HL-60 (cell line): ENCODE results near the gene BARX1.
"Not testable (repeated sequence)": the region's sequence is repeated elsewhere in the genome, so short reads cannot be mapped to it uniquely, and the experiment has no call there.

Source experiments
- DNase-seq, 2 experiments: peaks; one replicate each; pipeline ENCODE4 v3.0.0-alpha.2; 2010 to 2020; ENCODE audit warnings: low read depth in 1 of 2, low spot score in 1 of 2
- H3K27ac ChIP-seq: fragments of 250-450 bp; sonication (Bioruptor Pico); replicated peaks from 2 replicates; pipeline ENCODE4 v1.5.1; 2020; ENCODE audit warnings: mild to moderate bottlenecking, moderate library complexity
- H3K27me3 ChIP-seq: fragments of 250-450 bp; sonication (Bioruptor Pico); 2 replicates; pipeline ENCODE4 v1.5.1; 2021; ENCODE audit warnings: mild to moderate bottlenecking, moderate library complexity; ENCODE audit not compliant: insufficient read depth, poor library complexity, severe bottlenecking
- H3K4me3 ChIP-seq: replicated peaks from 2 replicates; pipeline ENCODE4 v1.5.1; 2011; ENCODE audit warnings: mild to moderate bottlenecking, control low read depth, low read length; ENCODE audit not compliant: insufficient read depth
- CTCF ChIP-seq: IDR thresholded peaks from one replicate; pipeline ENCODE4 v1.5.1; 2011; ENCODE audit warnings: low read length, control low read depth, inconsistent platforms; ENCODE audit not compliant: insufficient read depth
- GABPA ChIP-seq: IDR thresholded peaks from 2 replicates; pipeline ENCODE4 v1.6.1; 2012; ENCODE audit warnings: low read depth
- POLR2AphosphoS5 ChIP-seq: IDR thresholded peaks from 2 replicates; pipeline ENCODE4 v1.6.1; 2012; ENCODE audit warnings: low read depth
- SPI1 ChIP-seq: IDR thresholded peaks from 2 replicates; pipeline ENCODE4 v1.6.1; 2012; ENCODE audit warnings: low read depth, mild to moderate bottlenecking, borderline replicate concordance
- TF ChIP-seq, protein P1 (sequence below): IDR thresholded peaks from 2 replicates; pipeline ENCODE4 v1.6.1; 2012; ENCODE audit warnings: low read depth; ENCODE audit not compliant: insufficient replicate concordance

The BARX1 gene

GRCh38 chr9:93974151-93974550, 19.0 kb upstream of the BARX1 start:
- no peak for DNase-seq
- Histone ChIP-seq H3K27ac (no peak overlapping the region), H3K27me3 (no peaks in the 10 kb centered on the region), H3K4me3 (no peak overlapping the region)
- TF ChIP-seq POLR2AphosphoS5 (no peak), GABPA (no peak), CTCF (no peak), SPI1 (no peak)
- TF ChIP-seq, protein P1, sequence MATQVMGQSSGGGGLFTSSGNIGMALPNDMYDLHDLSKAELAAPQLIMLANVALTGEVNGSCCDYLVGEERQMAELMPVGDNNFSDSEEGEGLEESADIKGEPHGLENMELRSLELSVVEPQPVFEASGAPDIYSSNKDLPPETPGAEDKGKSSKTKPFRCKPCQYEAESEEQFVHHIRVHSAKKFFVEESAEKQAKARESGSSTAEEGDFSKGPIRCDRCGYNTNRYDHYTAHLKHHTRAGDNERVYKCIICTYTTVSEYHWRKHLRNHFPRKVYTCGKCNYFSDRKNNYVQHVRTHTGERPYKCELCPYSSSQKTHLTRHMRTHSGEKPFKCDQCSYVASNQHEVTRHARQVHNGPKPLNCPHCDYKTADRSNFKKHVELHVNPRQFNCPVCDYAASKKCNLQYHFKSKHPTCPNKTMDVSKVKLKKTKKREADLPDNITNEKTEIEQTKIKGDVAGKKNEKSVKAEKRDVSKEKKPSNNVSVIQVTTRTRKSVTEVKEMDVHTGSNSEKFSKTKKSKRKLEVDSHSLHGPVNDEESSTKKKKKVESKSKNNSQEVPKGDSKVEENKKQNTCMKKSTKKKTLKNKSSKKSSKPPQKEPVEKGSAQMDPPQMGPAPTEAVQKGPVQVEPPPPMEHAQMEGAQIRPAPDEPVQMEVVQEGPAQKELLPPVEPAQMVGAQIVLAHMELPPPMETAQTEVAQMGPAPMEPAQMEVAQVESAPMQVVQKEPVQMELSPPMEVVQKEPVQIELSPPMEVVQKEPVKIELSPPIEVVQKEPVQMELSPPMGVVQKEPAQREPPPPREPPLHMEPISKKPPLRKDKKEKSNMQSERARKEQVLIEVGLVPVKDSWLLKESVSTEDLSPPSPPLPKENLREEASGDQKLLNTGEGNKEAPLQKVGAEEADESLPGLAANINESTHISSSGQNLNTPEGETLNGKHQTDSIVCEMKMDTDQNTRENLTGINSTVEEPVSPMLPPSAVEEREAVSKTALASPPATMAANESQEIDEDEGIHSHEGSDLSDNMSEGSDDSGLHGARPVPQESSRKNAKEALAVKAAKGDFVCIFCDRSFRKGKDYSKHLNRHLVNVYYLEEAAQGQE, result no peak

- H3K4me3 ChIP-seq, DNase-seq, H3K27me3 ChIP-seq, H3K27ac ChIP-seq: not testable (repeated sequence)
Measured at GRCh38 chr9:93972655-93973054, 17.5 kb upstream of the BARX1 start.

GRCh38 chr9:93969328-93969661, 14.1 kb upstream of the BARX1 start:
- TF ChIP-seq GABPA (no peak), CTCF (no peak), POLR2AphosphoS5 (no peak), SPI1 (no peak)
- TF ChIP-seq, protein P1, result no peak
- no peak overlapping the region for H3K27ac ChIP-seq
- H3K4me3 ChIP-seq, result no peak overlapping the region
- H3K27me3 ChIP-seq, result no peaks in the 10 kb centered on the region
- no peak for DNase-seq

DNA sequence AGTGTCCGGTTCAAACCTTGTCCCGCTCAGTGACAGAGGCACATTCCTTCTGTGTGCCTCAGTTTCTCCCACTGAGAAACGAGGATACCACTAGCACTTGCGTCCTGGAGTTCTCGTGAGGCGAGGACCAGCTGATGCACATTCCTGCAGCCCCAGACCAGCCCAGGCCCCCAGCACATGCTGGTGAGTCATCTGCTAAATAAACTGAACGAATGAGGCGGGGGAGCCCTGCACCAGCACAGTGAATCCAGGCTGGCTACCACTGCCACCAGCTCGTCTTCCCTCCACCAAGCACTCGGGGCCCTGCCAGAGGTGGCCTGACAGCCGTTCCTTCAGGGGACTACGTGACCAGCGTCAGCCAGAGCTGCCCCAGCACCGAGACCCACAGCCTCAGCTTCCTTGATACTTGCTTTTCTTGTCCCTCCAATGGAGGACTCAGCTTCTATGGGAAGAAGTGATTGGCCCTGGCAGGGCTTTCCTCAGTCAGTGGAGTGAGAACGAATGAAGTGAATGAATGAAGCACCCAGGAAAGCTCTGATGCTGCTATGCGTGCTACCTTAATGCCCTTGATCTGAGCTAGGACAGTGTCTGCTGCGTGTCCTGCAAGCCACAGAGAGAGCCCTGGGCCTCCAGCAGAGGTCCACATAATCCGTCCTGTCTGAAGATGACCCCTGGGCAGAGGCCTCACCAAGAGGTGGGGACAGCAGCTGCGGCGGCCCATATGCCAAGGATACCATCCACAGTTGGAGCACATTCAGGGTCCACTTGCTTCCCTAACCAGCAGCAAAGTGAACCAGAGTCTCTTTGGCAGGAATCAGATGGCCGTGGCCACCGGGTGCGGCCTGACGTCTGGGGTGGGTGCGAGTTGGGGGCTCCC, 13.5 kb upstream of the BARX1 start:
- no peaks in the 10 kb centered on the region for H3K27me3 ChIP-seq
- no peak for TF ChIP-seq POLR2AphosphoS5
- no peak for TF ChIP-seq CTCF
- TF ChIP-seq, protein P1, result no peak
- no peak for TF ChIP-seq SPI1
- no peak for TF ChIP-seq GABPA
- H3K4me3 ChIP-seq, result no peak overlapping the region
- no peak overlapping the region for H3K27ac ChIP-seq
- DNase-seq, result no peak
